Stimulated activated CD4-positive, alpha-beta T cell treated with anti-CD3 and anti-CD28 coated beads, TNF-alpha, amount 100 ng/mL, for 4 hours (primary cell): ENCODE measurements around the gene ATP4A.

ENCODE experiments used
- DNase-seq, 3 experiments: peaks; one replicate each; pipeline ENCODE4 v3.0.0-alpha.2; 2020; ENCODE audit warnings: low read depth in 3 of 3

Gene ATP4A

DNA sequence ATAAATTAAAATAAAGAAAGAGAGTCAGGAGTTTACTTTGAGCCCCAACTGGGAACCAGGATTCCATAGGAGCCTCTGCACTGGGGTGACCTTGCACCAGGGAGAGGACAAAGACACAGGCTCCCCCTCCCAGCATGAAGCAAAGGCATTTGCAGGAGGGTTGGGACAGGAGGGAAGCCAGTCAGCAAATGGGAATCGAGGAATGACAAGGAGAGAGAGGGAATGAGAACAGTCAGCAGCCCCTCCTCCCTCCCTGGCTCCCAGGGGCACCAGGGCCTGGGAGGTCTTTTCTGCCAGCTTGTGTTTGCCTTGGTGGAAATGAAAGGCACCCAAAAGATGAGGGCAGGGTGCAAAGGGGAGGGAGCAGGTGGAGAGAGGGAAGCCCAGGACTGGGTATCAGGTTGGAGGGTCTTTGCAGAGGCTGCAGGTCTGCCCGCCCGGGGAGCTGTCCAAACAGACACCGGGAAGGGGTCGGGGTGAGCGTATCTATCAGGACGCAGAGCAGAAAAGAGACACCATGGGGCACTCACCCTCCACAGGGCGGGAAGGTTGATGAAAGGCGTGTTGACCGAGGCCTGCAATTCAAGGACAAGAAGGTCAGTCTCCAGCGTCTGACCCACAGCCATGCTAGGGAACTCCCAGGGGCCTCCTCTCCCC is 39.1 kb downstream of the ATP4A start:
- DNase-seq, result no peak

DNA sequence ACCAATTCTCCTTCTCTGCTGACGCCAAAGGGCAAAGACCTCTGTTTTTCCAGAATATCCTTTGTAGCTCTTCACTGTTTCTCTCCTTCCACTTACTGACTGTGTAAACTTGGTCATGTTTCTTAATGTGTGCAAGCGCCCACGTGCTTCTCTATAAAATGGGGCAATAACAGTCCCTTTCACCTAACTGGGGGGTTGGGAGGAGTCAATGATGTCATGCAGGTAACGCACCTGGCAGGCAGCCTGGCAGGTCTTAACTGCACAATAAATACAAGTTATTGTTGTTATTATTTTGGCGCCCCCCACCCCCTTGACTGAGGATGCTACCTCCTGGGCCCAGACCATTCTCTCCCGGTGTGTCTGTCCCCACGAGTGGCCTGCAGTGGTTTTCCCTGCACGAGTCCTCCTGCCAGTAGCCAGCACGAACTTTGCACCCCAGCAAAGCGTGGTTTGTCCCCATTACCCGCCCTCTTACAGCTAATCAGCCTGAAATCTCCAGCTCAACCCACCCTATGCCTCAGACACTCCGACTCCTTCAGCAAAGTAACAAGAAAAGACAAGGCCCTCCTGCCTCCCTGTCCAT is 40.6 kb downstream of the ATP4A start:
- no peak for DNase-seq

DNA sequence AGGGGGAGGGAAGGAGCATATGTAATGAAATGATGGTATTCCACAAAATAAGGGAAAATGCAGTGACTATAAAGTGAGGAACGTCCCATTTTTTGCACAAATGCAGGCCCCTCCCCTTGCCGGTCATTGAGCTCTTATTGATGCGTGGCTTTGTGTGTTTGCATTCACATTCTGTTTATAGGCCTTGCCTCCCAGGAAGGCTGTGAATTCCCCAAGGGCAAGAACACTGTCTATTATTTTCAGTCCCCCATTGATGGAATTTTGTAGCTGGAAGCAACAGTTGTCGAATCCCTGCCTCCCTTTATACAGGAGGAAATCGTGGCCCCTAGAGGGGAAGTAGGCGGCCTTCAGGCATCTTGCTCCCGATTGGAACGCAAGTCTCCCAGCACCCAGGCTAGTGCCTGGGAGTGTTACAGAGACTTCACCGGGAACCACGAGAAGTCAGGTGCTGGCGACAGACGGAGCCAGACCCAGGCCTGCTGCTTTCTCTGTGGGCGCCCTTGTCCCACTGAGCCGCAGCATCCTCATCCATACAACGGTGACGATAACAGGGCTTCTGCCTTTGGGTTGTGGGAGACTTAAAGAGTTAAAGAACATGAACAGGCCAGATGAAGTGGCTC is 42.2 kb downstream of the ATP4A start:
- DNase-seq, result no peak

DNA sequence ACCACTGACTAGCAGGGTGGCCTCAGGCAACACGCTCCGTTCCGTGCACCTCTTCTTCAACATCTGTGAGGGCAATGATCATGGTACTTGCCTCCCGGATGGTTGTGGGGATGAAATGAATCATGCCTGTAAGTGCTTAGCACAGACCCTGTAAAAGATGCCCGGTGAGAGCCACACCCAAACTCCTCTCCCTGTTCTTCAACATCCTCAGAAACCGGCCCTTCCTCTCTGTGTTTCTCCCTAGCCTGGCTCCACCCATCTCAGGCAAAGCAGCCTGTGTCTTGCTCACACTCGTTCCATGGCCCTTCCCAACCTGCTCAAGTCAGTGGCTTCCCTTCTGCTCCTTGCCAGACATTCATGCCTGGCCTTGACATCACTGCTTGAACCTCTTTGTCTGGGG is 44.2 kb downstream of the ATP4A start:
- no peak for DNase-seq

DNA sequence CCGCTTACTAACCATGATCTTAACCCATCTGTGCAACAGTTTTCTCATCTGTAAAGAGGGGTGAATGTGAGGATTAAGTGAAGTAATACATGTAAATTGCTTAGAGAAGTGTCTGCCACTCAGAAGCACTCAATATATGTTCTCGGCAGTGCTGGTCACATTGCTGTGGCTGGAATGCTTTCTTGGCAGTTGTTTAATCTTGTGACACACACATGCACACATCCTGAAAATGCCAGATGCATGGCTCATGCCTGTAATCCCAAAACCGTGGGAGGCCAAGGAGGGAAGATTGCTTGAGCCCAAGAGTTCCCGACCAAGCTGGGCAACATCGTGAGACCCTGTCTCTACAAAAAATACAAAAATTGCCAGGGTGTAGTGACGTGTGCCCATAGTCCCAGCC is 45.1 kb downstream of the ATP4A start:
- no peak for DNase-seq

DNA sequence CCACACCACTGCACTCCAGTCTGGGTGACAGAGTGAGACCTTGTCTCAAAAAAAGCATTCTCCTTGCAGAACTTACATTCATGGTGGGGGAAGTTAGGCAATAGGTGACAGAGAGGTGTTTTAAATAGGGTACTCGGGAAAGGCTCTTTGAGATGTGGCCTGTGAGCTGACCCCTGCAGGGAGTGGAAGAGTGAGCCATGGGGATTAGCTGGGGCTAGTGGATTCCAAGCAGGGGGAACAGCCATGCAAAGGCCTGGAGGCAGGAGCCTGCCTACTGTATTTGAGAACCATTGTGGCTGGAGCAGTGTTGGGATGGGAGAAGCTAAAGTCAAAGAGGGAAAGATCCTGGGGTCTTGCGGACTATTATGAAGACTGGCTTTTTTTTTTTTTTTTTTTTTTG is 46.1 kb downstream of the ATP4A start:
- DNase-seq, result no peak

DNA sequence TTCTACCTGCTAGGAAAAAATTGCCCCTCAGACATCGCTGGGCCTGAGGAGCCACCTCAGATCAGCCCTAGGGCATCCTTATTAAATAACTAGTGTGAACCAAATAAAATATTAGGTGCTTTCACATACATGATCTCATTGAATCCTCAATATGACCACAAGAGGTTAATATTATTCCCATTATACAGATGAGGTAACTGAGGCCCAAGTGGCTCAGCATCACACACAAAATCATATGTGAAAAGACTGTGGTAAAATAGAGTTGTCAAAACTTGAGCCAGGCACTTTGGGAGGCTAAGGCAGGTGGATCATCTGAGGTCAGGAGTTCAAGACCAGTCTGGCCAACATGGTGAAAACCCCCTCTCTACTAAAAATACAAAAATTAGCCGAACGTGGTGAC is 47.1 kb downstream of the ATP4A start:
- no peak for DNase-seq

DNA sequence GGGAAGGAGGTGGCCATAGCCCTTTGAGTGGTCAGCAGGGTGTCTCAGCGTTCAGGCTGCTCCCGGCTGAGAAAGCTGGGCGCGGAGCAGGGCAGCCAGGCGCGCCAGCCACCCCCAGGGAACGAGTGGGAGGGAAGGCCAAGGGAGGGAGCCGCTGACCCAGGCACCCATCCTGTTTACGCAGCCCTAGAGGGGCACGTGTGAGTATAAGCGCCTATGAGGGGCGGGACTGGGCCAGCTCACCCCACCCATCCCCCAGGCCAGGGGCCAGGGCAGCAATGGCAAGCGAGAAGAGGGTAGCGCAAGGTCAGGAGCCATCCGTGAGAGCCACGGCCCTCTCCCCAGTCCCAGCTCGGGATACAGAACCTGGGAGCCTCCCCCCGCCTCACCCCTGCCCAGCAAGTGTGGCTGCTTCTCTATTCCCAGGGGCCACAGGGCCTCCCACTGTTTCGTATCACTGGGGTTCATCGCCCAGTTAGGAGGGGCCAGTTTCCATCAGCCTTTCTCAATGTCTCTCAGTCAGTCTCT is 49.1 kb downstream of the ATP4A start:
- DNase-seq, result no peak

DNA sequence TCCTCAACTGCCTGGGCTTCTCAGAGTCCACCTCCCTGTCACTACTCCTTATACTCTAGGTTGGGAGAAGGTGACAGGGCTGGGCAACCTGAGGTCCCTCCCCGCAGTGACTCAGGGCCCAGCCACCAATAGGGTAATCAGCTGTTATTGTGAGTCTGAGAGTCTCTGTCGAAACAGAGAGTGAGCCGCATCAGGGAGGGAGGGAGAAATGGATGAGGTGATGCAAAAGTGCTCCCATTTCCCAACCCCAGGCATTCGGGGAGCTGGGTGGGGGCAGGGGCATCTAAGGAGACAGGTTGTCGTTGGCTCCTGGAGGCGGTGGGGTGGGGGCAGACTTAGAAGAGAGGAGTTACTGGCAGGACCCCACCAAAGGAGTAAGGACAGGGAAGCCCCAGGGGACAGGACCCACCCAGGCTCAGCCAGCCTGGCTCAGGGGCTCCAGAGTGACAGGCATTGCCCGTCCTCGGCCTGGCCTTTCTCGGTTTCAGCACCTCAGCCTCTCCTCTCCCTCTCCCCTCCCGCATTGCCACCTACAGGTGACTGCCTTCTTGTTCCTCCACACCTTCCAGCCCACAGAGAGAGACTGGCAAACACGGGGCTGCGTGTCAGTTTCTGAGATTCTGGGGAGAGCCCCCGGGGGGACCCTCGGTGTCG is 49.7 kb downstream of the ATP4A start, which contains the start of gene DMKN:
DMKN (minus strand) TSS at position 22 of the 654 bp plus-strand sequence. CDS start 174 bp downstream, outside the sequence.
- DNase-seq, result no peak

DNA sequence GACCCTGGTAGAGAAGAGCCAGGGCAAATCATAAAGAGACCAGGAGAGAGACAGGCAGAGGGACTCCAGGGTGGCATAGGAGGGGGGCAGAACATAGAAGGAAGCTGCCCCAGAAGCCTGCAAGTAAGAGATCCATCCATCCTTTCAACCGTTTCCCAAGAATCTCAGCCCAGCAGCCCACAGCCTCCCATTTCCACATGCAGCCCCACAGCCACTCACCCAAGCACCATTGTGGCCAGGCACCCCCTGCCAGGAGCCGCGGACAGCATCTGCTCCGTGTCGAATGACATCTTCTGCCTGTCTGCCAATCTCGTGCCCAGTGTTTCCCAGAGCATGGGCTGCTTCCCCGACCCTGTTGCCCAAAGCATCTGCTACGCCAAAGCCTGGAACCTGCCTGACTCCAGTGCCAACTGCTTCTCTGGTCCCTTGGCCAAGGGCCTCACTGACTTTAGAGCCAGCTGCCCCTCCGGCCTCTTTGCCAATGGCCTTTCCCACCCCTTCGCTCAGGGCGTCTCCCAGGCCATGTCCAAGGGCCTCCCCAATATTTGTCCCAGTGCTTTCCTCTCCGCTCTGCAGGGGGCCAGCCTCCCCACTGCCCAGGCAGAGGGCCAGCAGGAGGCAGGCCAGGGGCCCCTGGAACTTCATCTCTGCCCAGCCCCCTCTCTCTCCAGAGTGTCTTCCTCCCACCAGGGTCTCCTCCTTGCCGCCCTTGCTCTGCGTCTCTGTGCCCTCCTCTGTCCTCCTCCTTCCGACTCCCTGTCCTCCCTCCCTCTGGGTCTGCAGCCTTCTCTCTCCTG is 50.4 kb downstream of the ATP4A start:
- DNase-seq, result no peak

DNA sequence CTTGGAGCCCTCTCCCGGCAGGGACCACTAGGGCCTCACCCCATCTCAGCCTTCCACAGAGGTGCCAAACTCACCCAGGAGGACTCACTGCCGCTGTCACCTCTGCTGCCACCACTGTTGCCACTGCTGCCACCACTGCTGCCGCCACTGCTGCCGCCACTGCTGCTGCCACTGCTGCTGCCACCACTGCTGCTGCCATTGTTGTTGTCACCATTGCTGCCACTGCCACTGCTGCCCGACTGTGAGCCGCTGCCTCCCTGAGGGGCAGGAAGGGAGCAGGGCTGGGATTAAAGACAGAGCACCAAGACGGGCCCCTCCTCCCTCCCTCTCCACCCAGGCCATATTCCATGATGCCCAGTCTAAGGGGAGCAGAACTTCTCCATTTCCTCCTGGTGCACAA is 52.1 kb downstream of the ATP4A start:
- DNase-seq, result no peak

DNA sequence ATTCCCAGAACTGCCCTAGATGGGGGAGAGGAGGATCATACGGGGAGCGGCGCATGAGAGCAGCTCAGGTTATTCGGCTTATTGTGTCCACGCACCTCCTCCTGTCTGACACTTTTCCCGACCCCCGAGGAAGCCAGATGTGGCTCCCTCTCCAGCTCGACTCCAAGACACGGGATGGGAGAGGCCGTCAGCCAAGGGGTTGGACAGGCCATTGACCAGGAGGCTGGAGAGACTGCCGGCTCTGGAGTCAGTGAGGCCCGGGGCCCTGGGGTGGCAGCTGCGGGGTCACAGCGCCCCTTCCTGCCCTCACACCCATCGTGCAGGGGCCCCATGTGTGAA is 52.9 kb downstream of the ATP4A start:
- DNase-seq, result no peak

DNA sequence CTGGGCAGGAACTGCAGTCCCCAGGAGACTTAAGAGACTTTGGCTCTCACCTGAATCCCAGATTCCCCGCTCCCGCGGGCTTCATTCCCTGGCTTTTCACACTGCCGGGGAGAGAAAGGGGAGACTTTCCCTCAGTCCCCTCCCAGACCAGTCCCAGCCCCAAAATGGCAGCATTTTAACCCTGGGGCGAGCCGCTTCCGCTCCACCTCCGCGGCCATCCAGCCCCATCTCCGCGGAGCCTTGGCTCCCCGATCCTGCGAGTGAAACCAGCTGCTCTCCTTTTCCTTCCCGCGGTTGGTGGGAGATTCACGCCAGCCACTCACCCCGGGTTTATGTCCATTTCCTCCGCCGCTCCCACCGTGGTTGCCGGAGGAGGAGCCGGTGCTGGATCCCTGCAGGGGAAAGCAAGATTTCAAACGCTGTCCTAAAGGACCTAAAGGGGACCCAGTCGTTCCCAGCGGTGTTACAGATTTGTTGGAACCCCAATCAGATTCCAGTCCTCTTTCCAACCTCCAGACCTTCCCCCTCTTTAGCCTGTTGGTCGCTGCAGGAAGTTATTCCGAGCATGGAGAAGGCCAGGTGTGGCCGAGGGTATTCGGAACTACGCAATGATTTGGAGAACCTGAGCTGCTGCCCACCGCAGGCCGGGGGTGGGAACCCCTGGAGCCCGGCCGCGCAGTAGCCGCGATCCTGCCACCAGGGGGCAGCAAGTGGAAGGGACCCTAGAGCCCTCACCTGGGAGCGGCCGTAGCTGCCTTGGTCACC is 53.4 kb downstream of the ATP4A start:
- peak; percentile 45 to 67 (median 55) for DNase-seq

DNA sequence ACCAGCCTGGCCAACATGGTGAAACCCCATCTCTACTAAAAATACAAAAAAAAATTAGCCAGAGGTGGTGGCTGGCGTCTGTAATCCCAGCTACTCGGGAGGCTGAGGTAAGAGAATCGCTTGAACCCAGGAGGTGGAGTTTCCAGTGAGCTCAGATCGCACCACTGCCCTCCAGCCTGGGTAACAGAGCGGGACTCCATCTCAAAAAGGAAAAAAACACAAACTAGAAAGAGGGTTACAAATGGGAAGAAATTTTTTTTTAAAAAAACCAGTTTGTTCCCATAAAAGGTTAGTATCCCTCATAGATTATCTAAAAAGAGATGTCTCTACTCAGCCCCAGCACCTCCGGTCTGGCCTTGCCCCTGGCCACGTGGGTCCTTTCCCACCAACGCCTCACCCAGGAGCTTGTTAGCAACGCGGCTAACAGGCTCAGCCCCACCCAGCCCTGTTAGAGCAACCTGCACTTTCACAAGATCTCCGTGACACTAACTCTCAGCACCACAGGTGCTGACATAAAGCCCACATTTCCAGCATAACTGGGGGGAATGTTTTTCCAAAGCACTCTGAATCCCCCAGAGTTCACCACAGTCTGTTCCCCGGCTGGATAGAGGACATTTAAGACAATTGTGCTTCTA is 54.3 kb downstream of the ATP4A start:
- DNase-seq, result no peak

DNA sequence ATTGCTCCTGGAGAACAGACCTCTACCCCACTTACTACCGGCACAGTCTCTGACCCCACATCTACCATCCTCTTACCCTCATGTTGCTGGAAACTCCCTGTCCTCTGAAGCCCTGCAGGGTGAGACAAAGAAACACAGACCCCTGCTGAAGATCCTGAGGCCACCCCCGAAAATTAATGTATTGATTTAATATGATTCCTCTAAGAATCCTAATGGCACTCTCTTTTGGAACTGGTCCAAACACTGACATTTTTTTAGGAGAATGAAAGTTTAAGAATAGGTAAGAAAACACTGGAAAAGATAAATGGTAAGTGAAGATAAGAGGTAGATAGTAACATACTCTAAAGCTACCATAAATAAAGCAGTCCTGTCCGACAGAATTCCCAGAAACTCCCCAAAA is 55.3 kb downstream of the ATP4A start:
- no peak for DNase-seq

DNA sequence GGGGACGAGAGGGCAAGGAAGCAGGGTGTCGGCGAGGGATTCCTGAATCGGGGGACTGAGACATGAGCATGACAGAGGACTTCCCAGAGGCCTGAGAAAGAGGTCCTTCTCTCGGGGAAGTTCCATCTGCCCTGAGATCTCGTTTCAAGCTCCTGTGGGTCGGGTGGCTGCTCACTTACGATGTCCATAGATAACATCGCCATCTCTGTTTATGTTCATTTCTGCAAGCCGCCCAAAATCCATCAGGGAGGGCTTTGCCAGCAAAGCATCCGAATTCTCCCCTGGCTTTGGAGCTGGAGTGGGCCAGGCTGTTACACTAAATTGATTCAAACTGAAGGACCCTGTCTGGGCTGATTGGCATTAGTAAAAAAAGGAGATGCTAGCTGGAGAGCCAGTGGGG is 55.9 kb downstream of the ATP4A start:
- DNase-seq, result no peak

DNA sequence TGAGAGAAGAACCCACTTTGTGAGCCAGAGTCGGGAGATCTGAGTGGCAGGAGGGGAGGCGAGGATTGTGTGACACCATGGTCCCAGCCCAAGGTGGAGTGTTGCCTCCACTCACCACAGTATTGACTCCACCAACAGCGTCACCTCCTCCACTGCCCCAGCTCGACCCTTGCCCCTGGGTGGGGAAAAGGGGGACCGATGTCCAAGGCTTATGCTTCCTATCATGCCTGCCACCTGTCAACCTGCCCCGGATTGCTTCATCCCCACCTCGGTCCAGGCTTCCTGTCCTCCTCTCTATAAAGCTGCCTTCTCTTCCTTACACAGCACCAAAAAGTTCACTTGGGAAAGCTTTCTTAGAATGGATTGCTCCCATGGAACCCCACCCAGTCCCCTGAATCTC is 57.4 kb downstream of the ATP4A start:
- no peak for DNase-seq

DNA sequence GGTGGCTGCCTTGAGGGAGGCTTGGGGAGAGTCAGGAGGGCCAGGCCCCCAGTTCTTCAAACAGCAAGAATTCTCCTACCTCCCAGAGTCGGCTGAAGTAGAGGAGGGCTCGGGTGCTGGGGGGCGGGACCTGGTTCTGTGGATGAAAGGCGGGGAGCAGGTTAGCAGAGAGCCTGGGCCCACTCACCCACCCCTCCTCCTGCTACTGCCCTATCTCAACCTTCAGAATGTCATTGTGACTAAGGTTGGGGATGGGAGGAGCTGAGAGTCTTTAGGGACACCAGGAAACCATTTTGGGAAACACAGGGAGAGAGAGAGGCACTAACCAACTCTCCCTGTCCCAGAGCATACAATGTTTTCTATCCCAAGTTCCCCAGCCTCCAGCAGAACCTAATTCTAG is 60.7 kb downstream of the ATP4A start:
- DNase-seq, result no peak

DNA sequence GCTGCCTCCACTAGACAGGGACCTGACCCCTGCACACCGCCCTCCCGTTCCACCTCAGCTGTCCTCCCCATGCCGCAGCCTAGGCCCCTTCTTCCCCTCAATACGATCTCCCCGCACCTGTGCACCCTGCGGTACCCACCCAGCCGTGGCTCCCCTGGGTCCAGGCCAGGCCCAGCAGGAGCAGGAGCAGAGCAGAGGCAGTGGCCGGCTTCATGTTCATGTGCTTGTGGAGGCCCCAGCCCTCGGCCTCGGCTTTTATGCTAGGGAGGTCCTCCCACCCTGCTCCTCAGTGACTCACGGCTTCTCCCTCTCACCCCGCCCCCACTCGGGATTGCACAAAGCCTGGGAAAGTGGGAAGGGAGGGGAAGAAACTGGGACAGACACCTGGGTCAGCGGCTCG is 61.8 kb downstream of the ATP4A start:
- DNase-seq, result no peak

DNA sequence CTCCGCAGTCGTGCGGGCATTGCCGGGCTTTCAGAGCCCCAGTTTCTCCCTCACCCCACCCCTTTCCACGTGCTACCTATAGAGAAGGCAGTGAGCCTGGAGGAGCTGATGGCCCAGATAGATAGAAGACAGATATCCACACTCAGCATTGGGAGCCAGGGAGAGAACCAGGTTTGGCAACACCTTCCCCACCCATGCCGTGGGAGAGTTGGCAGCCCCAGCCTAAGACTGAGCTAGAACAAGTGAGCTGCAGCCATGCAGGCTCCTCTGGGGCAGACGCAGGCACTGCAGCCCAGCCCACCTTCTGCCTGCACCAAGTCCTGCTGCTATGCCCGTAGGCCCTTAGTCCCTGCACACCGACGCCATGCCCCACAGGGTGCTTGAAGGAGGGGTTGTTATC is 62.8 kb downstream of the ATP4A start:
- no peak for DNase-seq
